ENCODE data around the gene KRT5.
"Not testable (repeated sequence)": the region's sequence is repeated elsewhere in the genome, so short reads cannot be mapped to it uniquely, and the experiment has no call there.

KRT5 gene

GRCh38 chr12:52519387-52519703 is 849 bp downstream of the KRT5 start:
- no peak for DNase-seq (ENCODE audit: low spot score)

DNA sequence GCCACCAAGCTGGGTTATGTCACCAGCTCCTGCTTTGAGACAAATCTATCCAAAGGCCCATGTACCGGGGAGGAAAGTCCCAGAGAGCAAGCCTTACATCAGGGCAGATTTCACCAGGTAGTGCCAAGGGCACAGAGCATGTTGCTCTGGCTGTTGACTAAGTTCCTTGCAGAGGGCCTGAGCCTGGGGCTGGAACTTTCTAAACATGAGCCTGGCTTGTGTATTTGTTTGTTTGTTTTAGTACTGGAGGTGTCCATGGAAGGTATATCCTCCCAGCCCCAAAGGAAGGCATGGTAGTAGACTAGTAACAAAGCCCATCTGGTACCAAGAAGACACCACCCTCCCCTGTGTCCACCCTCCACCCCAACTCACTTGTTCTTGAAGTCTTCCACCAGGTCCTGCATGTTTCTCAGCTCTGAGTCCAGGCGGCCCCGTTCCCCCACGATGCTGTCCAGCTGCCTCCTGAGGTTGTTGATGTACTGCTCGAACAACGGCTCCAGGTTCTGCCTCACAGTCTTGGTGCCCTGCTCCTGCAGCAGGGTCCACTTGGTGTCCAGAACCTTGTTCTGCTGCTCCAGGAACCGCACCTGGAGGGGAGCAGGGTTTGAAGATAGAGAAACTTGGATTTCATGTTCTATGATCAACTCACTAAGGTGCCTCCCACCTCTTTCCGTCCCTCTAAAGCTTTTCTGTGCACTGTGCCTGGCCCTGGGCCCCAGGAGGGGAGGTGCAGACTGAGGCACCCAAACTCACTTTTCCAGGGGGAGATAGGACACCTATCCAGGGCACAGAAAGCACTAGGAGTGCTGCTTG is 1.4 kb downstream of the KRT5 start:
- DNase-seq (ENCODE audit: low spot score): no peak

- no peak for DNase-seq (ENCODE audit: low spot score)
Measured at GRCh38 chr12:52517888-52518287, 2.3 kb downstream of the KRT5 start.

- no peak for DNase-seq (ENCODE audit: low spot score)
Measured at GRCh38 chr12:52517005-52517835, 3.0 kb downstream of the KRT5 start.

- no peak for DNase-seq (ENCODE audit: low spot score)
Measured at GRCh38 chr12:52515927-52516831, 4.0 kb downstream of the KRT5 start.

- DNase-seq (ENCODE audit: low spot score): no peak
Measured at GRCh38 chr12:52515319-52515646, 4.9 kb downstream of the KRT5 start.

DNA sequence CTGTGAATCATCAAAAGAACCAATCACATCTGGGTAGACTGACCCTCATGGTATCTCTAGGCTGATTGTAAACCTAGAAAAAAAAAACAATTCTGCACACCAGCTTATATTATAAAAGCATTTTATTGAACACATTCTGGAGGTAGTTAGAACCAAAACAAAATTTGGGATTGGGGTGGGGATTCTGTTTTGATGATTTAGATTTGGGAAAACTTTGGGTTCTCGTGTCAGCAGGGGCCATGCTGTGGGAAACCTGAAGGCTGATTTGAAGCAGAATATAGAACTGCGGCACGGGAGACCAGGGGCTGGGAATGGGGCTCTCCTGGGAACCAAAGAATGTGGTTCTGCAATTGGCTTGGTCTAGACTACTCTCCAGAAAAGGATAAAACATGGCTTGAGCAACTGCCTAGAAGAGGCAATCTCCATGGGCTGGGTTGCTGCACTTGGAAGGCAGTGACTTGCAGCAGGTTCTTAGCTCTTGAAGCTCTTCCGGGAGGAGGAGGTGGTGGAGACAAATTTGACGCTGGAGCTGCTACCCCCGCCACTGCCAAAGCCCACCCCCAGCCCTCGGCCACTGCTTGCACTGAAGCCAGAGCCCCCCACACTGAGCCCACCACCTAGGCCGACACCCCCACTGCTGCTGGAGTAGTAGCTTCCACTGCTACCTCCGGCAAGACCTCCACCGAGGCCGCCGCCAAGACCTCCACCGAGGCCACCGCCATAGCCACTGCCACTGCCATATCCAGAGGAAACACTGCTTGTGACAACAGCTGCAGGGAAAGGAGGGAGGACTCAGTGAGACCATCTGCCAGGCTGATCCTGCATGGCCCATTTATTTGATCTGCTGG is 5.5 kb downstream of the KRT5 start:
- no peak for DNase-seq (ENCODE audit: low spot score)

DNA sequence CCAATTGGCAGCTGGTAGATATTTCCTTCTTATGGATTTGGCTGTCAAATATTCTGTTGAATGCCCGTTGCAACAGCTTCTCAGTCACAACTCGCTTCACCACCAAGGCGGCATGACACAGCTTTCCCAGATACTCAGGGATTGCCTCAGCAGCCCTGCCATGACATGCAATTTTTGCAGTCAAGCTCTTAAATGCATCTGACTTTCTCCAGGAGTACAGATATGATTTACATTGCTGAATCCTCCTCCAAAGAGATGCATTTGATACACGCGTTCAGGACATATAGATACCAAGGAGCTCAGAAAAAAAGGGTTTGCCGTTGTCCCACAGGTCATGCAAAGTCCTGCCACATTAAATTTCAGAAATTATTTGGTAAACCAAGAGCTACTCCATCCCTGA is 6.5 kb downstream of the KRT5 start:
- DNase-seq (ENCODE audit: low spot score): no peak

GRCh38 chr12:52508211-52508610 is 12.0 kb downstream of the KRT5 start:
- no peak for DNase-seq (ENCODE audit: low spot score)

DNA sequence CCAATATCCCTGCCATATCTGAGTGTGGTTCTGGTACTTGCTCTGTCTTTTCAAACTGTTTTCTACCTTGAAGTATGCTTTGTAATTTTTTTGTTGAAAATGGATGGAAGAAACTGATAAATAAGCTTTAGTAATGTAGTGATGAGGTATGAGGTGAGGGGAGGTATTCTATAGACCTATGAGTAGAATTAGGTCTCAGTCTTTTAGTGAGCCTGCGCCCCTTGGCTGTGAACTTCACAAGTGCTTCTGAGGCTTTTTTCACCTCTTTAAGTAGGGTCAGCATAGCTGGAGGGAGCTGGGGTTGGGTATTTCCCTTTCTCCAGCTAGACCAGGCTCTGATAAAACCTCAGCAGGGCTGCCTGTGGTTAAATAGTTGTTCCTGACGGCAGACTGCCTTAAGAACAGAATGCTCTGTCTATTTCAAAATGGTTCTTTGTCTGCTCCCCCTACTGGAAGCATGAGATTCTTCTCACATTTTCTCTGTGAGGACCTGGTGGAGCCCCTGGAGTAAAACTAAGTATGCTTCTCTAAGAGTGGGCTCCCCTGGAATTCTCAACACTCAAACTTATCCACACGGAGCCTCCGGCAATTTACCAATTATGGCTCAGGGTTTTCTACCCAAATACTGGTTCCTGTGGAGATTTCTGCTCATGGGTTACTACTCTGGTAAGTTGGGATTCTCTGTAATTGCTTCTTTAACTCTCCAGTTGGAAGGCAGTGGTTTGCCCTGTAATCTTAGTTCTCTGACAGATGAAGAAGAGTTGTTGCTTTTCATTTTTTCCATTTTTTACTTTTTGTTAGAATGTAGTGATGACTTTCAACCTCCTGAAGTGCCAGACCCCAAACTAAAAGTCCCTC is 13.1 kb downstream of the KRT5 start:
- DNase-seq (ENCODE audit: low spot score): peak; percentile 46

DNA sequence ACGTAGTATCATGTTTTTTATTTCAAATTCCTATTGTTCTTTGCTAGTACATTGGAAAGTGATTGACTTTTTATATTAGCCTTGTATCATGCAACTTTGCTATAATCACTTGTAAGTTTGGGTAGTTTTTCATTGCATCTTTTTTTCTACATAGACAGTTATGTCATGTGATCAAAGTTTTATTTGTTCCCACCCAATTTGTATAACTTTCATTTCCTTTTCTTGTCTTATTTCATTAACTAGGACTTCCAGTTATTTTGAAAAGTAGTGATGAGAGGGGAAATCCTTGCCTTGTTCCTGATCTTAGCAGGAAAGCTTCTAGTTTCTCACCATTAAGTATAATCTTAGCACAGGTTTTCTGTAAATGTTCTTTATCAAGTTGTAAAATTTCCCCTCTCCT is 17.3 kb downstream of the KRT5 start:
- no peak for DNase-seq (ENCODE audit: low spot score)

DNA sequence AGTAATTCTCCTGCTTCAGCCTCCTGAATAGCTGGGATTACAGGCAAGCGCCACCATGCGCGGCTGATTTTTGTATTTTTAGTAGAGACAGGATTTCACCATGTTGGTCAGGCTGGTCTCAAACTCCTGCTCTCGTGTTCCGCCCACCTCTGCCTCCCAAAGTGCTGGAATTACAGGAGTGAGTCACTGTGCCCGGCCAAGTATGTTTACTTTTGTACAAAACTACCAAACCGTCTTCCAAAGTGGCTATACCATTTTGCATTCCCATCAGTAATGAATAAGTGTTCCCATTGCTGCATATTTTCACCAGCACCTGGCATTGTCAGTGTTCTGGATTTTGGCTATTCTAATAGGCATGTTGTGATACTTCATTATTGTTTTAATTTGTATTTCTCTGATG is 18.7 kb downstream of the KRT5 start:
- no peak for DNase-seq (ENCODE audit: low spot score)

- not testable (repeated sequence) for DNase-seq (ENCODE audit: low spot score)
Measured at GRCh38 chr12:52500574-52500973, 19.6 kb downstream of the KRT5 start.

GRCh38 chr12:52499806-52500560 is 20.2 kb downstream of the KRT5 start:
- no peak for DNase-seq (ENCODE audit: low spot score)

- DNase-seq (ENCODE audit: low spot score): no peak
Measured at GRCh38 chr12:52498946-52499345, 21.2 kb downstream of the KRT5 start.

DNA sequence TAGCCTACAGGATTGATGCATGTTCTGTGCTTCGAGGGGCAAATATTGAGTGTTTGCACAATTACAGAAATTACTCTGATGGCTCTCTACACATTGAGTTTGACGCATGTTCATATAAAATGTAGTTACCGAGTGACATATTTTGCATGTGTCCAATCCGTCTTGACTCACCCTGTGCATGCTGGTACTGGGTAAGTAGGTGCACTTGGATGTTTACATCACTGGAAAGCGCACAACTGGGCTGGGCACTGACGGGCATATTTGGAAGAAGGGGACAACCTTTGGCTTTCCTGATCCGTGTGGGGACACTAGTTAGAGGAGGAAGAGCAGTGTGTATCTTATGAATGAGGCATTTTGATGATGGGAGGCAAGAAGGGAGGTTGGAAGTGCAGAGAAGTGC is 22.2 kb downstream of the KRT5 start:
- no peak for DNase-seq (ENCODE audit: low spot score)

GRCh38 chr12:52496590-52497071 is 23.6 kb downstream of the KRT5 start:
- no peak for DNase-seq (ENCODE audit: low spot score)

- DNase-seq (ENCODE audit: low spot score): no peak
Measured at GRCh38 chr12:52496054-52496453, 24.1 kb downstream of the KRT5 start.

DNA sequence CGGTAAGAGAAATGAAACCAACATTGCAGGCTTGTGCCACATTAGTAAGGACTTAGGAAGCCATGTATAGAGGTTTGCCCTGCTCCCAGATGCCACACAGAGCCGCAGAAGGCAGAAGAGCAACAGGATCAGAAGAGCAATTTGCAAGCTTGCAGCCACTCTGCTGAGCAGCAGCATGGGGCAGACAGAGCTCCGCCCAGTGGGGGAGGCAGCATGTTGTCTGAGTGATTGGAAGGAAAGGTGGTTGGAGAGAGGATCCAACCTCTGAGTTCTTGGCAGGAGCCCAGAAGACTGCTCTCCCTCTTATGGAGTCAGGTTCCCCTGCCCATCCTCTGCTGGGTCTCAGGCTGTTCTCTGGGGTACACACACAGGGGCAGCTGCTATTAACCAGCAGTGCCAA is 24.8 kb downstream of the KRT5 start:
- DNase-seq (ENCODE audit: low spot score): no peak

GRCh38 chr12:52494518-52494917 is 25.7 kb downstream of the KRT5 start:
- no peak for DNase-seq (ENCODE audit: low spot score)
